Measurements from ENCODE around the gene EVPLL. TPM values are rescaled to one million over a fixed set of nuclear protein-coding genes. Genes with fewer than 3 reads are reported as not detected.
A peak's percentile ranks its signal among the peaks of the same experiment; 100 is the strongest.
"Not testable (repeated sequence)": the region's sequence is repeated elsewhere in the genome, so short reads cannot be mapped to it uniquely, and the experiment has no call there.

The EVPLL gene
- total RNA-seq, 5 donors from 2014 or later (not counting 1 experiment from before 2014, with no cell fraction given), result not detected

DNA sequence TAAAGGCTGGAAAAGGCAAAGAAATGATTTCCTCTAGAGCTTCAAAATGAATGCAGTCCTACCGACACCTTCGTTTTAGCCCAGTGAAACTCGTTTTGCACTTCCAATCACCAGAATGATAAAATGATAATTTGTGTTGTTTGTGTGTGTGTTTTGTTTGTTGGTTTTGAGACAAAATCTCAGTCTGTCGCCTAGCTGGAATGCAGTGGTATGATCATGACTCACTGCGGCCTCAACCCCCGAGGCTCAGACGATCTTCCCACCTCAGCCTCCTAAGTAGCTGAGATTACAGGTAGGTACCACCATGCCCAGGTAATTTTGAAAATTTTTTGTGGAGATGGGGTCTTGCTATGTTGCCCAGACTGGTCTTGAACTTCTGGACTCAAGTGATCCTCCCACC, 3.4 kb upstream of the EVPLL start:
- H3K27ac Mint-ChIP-seq, result no peak overlapping the region
- H3K4me3 ChIP-seq (ENCODE audit: control insufficient read depth in 1 of 2, extremely low read depth in 1 of 2, low read length in 1 of 2), result no peak overlapping the region
- H3K4me1 ChIP-seq (ENCODE audit: control insufficient read depth in 1 of 2, extremely low read depth in 1 of 2, insufficient read depth in 2 of 2, low read length in 2 of 2), result peaks cover 0 to 7% of the 10 kb centered on the region in 2 experiments
- peaks cover 0 to 25% of the 10 kb centered on the region in 2 experiments for H3K27me3 ChIP-seq (replicated peaks in 1 of 2; ENCODE audit: control insufficient read depth in 2 of 2, extremely low read depth in 1 of 2, insufficient read depth in 2 of 2, low read length in 1 of 2)
- no peak overlapping the region for H3K4me3 Mint-ChIP-seq
- DNase-seq, result no peak
- no peak for ATAC-seq (replicated peaks in 1 of 4)
- no peaks in the 10 kb centered on the region for H3K9me3 Mint-ChIP-seq
- H3K27ac ChIP-seq (ENCODE audit: low read length), result no peak overlapping the region
- no peaks in the 10 kb centered on the region for H3K36me3 ChIP-seq (ENCODE audit: control insufficient read depth in 2 of 2, extremely low read depth in 1 of 2, insufficient read depth in 1 of 2, low read length in 1 of 2)
- no CpG with 5 or more reads among the region's 7 CpGs for WGBS (ENCODE audit: insufficient coverage)
- H3K4me1 Mint-ChIP-seq, result peaks cover 0 to 6% (median 4%) of the 10 kb centered on the region in 3 donors
- ChIA-PET CTCF (no interaction called here), POLR2A (no interaction called here)
- H3K36me3 Mint-ChIP-seq, result no peaks in the 10 kb centered on the region
- H3K9me3 ChIP-seq, result no peaks in the 10 kb centered on the region
- H3K27me3 Mint-ChIP-seq, result peaks cover 0 to 15% of the 10 kb centered on the region in 2 donors

DNA sequence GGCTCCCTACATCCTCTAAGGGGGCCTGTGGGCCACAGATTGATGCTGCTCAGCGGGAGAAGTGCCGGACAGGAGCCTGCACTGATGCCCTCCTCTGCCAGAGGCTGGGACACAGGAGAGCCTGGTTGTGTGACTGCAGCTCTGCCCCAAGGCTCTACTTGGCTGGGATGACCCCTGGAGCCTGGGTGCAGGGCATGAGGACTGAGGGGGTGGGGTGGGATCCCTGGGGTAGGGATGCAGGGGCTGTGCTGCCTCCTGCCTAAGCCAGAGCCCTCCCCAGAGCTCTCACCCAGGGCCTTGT, 577 bp downstream of the EVPLL start:
- H3K27me3 Mint-ChIP-seq, result peaks cover 5 to 11% of the 10 kb centered on the region in 2 donors

DNA sequence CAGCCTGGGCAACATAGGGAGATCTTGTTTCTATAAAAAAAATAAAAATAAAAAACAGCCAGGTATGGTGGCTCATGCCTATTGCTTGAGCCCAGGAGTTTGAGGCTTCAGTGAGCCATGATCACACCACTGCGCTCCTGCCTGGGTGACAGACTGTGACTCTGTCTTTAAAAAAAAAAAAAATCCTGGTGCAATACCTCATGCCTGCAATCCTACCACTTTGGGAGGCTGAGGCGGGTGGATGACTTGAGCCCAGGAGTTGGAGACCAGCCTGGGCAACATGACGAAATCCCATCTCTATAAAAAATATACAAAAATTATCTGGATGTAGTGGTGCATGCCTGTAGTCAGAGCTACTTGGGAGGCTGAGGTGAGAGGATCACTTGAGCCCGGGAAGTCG, 1.0 kb downstream of the EVPLL start:
- CTCF ChIA-PET; H3K27ac Mint-ChIP-seq; H3K4me3 Mint-ChIP-seq; H3K9me3 ChIP-seq; H3K36me3 Mint-ChIP-seq; H3K27ac ChIP-seq (ENCODE audit: low read length); H3K9me3 Mint-ChIP-seq; H3K4me3 ChIP-seq (ENCODE audit: control insufficient read depth in 1 of 2, extremely low read depth in 1 of 2, low read length in 1 of 2); ATAC-seq (replicated peaks in 1 of 4); H3K36me3 ChIP-seq (ENCODE audit: control insufficient read depth in 2 of 2, extremely low read depth in 1 of 2, insufficient read depth in 1 of 2, low read length in 1 of 2); DNase-seq: not testable (repeated sequence)
- Histone ChIP-seq H3K4me1 (ENCODE audit: control insufficient read depth in 1 of 2, extremely low read depth in 1 of 2, insufficient read depth in 2 of 2, low read length in 2 of 2) (peaks cover 0 to 16% of the 10 kb centered on the region in 2 experiments), H3K27me3 (replicated peaks in 1 of 2; ENCODE audit: control insufficient read depth in 2 of 2, extremely low read depth in 1 of 2, insufficient read depth in 2 of 2, low read length in 1 of 2) (peaks cover 0 to 34% of the 10 kb centered on the region in 2 experiments)
- no CpG with 5 or more reads among the region's 5 CpGs for WGBS (ENCODE audit: insufficient coverage)
- Mint-ChIP-seq H3K27me3 (peaks cover 5 to 11% of the 10 kb centered on the region in 2 donors), H3K4me1 (peaks cover 2 to 11% (median 7%) of the 10 kb centered on the region in 3 donors)
- POLR2A ChIA-PET, result interaction anchor here in 1 of 2 donors (0.8 kb wide), 1 partner anchor 46 kb away, joined by 3 read pairs; no protein-coding TSS in a partner anchor

More for the DNA sequence above, 577 bp downstream of the EVPLL start:
- H3K36me3 Mint-ChIP-seq, result no peaks in the 10 kb centered on the region
- WGBS (ENCODE audit: insufficient coverage), result 83% methylated on average over 1 of the region's 2 CpGs
- Histone ChIP-seq H3K4me3 (ENCODE audit: control insufficient read depth in 1 of 2, extremely low read depth in 1 of 2, low read length in 1 of 2) (no peak overlapping the region), H3K4me1 (ENCODE audit: control insufficient read depth in 1 of 2, extremely low read depth in 1 of 2, insufficient read depth in 2 of 2, low read length in 2 of 2) (peaks cover 0 to 13% of the 10 kb centered on the region in 2 experiments), H3K27me3 (replicated peaks in 1 of 2; ENCODE audit: control insufficient read depth in 2 of 2, extremely low read depth in 1 of 2, insufficient read depth in 2 of 2, low read length in 1 of 2) (peaks cover 0 to 31% of the 10 kb centered on the region in 2 experiments), H3K9me3 (no peaks in the 10 kb centered on the region), H3K27ac (ENCODE audit: low read length) (no peak overlapping the region), H3K36me3 (ENCODE audit: control insufficient read depth in 2 of 2, extremely low read depth in 1 of 2, insufficient read depth in 1 of 2, low read length in 1 of 2) (no peaks in the 10 kb centered on the region)
- DNase-seq (no peak), ATAC-seq (replicated peaks in 1 of 4) (no peak)
- no peak overlapping the region for H3K4me3 Mint-ChIP-seq
- ChIA-PET CTCF (no interaction called here), POLR2A (interaction anchor here in 1 of 2 donors (0.8 kb wide), 1 partner anchor 46 kb away, joined by 3 read pairs; no protein-coding TSS in a partner anchor)
- H3K27ac Mint-ChIP-seq, result no peak overlapping the region
- peaks cover 2 to 11% (median 7%) of the 10 kb centered on the region in 3 donors for H3K4me1 Mint-ChIP-seq
- no peaks in the 10 kb centered on the region for H3K9me3 Mint-ChIP-seq

DNA sequence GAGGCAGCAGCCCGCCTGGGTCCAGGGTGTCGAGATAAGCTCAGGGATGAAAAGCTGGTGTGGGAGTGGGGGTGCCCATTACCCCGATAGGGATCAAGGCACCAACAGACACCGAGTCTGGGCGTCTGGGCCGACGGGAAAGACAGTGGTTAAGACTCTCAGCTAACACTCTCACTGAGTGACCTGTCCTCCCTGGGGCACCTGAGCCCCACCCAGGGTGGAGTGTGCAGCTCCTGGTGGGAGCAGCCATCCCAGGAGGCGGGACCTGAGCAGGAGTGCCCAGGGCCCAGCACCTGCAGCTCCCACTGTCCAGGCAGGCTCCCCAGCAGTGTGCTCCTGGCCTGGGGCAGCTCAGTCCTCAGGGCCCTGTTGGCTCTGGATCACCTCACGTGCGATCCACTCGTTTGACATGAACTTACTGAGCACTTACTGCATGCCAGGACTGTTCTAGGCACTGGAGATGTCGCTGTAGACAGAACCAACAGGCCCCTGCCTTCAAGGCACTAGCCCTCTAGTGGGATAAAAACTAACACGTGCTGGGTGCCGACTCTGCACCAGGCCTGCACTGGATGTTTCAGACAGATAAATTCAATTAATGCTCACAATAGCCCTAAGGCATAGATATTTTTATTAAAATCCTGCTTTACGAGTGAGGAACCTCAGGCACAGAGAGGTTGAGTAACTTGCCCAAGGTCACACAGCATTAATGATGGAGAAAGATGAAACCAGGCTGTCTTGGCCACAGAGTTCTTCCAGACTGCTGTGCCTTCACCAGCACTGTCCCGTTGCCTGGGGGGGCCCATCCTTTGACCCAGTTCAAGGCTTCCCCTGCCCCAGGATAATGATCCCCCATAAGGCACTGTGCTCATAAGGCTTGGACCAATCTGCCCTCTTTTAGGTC, 1.9 kb downstream of the EVPLL start:
- 84% methylated on average over 7 of the region's 16 CpGs for WGBS (ENCODE audit: insufficient coverage)
- H3K27ac Mint-ChIP-seq, result no peak overlapping the region

DNA sequence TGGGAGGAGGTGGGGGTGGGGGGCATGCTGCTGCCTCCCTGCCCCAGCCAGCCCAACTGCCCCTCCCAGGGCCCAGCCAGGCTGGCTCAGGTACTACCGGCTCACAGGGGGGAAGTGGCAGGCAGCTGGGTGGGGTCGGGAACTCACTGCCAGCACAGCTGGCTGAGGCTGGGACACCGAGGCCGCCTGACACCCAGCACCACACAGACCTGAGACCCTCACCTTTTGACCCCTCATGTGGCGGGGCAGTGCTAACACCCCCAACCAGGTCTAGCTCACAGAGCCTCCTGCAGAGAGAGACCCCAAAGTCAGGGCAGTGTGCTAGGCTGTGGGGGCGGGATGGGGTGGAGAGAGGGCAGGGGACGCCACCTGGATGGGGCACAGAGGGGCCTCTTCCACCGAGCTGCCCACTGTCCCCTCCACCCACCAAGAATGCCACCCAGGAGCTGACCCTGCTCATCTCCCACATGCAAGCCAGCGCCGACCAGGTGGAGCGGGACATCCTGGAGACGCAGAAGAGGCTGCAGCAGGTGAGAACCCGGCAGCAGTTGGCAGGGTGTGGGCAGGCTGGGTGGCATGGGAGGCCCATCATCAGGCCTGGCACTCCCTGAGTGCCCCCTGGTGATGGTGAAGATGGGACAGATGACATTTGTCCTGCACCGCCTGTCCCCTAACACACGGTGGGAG, 3.0 kb downstream of the EVPLL start:
- H3K9me3 ChIP-seq, result no peaks in the 10 kb centered on the region
- no peak overlapping the region for H3K4me3 Mint-ChIP-seq
- peaks cover 0 to 38% of the 10 kb centered on the region in 2 experiments for H3K27me3 ChIP-seq (replicated peaks in 1 of 2; ENCODE audit: control insufficient read depth in 2 of 2, extremely low read depth in 1 of 2, insufficient read depth in 2 of 2, low read length in 1 of 2)
- no peak overlapping the region for H3K27ac Mint-ChIP-seq
- H3K9me3 Mint-ChIP-seq, result no peaks in the 10 kb centered on the region
- no peaks in the 10 kb centered on the region for H3K36me3 ChIP-seq (ENCODE audit: control insufficient read depth in 2 of 2, extremely low read depth in 1 of 2, insufficient read depth in 1 of 2, low read length in 1 of 2)
- peaks cover 2 to 11% (median 7%) of the 10 kb centered on the region in 3 donors for H3K4me1 Mint-ChIP-seq
- H3K4me3 ChIP-seq (ENCODE audit: control insufficient read depth in 1 of 2, extremely low read depth in 1 of 2, low read length in 1 of 2), result no peak overlapping the region
- peaks cover 0 to 16% of the 10 kb centered on the region in 2 experiments for H3K4me1 ChIP-seq (ENCODE audit: control insufficient read depth in 1 of 2, extremely low read depth in 1 of 2, insufficient read depth in 2 of 2, low read length in 2 of 2)
- no peaks in the 10 kb centered on the region for H3K36me3 Mint-ChIP-seq
- ChIA-PET CTCF (no interaction called here), POLR2A (no interaction called here)
- DNase-seq, result no peak
- no peak overlapping the region for H3K27ac ChIP-seq (ENCODE audit: low read length)
- WGBS (ENCODE audit: insufficient coverage), result 81% methylated on average over 8 of the region's 15 CpGs
- ATAC-seq (replicated peaks in 1 of 4), result no peak
- peaks cover 5 to 11% of the 10 kb centered on the region in 2 donors for H3K27me3 Mint-ChIP-seq

More for the DNA sequence above, 1.9 kb downstream of the EVPLL start:
- Histone ChIP-seq H3K4me3 (ENCODE audit: control insufficient read depth in 1 of 2, extremely low read depth in 1 of 2, low read length in 1 of 2) (no peak overlapping the region), H3K27ac (ENCODE audit: low read length) (no peak overlapping the region), H3K36me3 (ENCODE audit: control insufficient read depth in 2 of 2, extremely low read depth in 1 of 2, insufficient read depth in 1 of 2, low read length in 1 of 2) (no peaks in the 10 kb centered on the region), H3K4me1 (ENCODE audit: control insufficient read depth in 1 of 2, extremely low read depth in 1 of 2, insufficient read depth in 2 of 2, low read length in 2 of 2) (peaks cover 0 to 16% of the 10 kb centered on the region in 2 experiments), H3K27me3 (replicated peaks in 1 of 2; ENCODE audit: control insufficient read depth in 2 of 2, extremely low read depth in 1 of 2, insufficient read depth in 2 of 2, low read length in 1 of 2) (peaks cover 0 to 38% of the 10 kb centered on the region in 2 experiments), H3K9me3 (no peaks in the 10 kb centered on the region)
- POLR2A ChIA-PET, result no interaction called here
- no peaks in the 10 kb centered on the region for H3K36me3 Mint-ChIP-seq
- DNase-seq, result no peak
- H3K27me3 Mint-ChIP-seq, result peaks cover 5 to 11% of the 10 kb centered on the region in 2 donors
- peaks cover 2 to 11% (median 7%) of the 10 kb centered on the region in 3 donors for H3K4me1 Mint-ChIP-seq
- H3K4me3 Mint-ChIP-seq, result no peak overlapping the region
- CTCF ChIA-PET, result no interaction called here
- H3K9me3 Mint-ChIP-seq, result no peaks in the 10 kb centered on the region
- ATAC-seq (replicated peaks in 1 of 4), result no peak

DNA sequence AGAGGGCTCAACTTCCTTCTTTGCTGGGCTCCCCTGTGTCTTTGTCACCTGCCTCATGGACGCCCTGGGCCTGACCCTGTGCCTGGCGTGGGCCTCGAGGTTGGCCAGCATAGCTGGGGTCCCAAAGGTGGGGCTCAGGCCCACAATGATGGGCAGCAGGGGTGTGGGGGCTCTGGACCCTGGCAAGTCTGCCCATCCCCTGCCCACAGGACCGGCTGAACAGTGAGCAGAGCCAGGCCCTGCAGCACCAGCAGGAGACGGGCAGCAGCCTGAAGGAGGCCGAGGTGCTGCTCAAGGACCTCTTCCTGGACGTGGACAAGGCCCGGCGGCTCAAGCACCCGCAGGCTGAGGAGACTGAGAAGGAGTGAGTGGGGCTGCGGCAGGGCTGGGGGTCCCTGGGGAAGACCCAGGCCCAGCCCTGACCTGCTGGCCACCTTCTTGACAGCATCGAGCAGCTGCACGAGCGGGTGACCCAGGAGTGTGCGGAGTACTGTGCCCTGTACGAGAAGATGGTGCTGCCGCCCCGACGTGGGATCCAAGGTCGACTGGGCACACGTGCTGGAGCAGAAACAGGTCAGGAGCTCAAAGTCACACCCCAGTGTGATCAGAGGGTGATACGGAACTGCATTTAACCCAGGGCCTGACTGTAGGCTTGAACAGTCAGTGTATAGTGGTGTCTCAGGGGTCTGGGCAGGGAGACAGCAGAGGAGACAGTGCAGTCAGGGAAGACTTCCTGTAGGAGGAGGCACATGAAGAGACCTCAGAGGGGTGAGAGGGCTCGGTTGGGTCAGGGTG, 3.8 kb downstream of the EVPLL start:
- H3K36me3 Mint-ChIP-seq, result no peaks in the 10 kb centered on the region
- no peak for ATAC-seq (replicated peaks in 1 of 4)
- no peaks in the 10 kb centered on the region for H3K9me3 Mint-ChIP-seq
- H3K4me3 Mint-ChIP-seq, result peak overlapping the region in 2 of 3 donors; percentile 31 to 61
- DNase-seq, result no peak
- H3K4me1 Mint-ChIP-seq, result peaks cover 2 to 11% (median 7%) of the 10 kb centered on the region in 3 donors
- H3K27me3 ChIP-seq (replicated peaks in 1 of 2; ENCODE audit: control insufficient read depth in 2 of 2, extremely low read depth in 1 of 2, insufficient read depth in 2 of 2, low read length in 1 of 2), result peaks cover 0 to 36% of the 10 kb centered on the region in 2 experiments
- ChIA-PET CTCF (no interaction called here), POLR2A (no interaction called here)
- H3K27ac ChIP-seq (ENCODE audit: low read length), result no peak overlapping the region
- no peaks in the 10 kb centered on the region for H3K36me3 ChIP-seq (ENCODE audit: control insufficient read depth in 2 of 2, extremely low read depth in 1 of 2, insufficient read depth in 1 of 2, low read length in 1 of 2)
- no peak overlapping the region for H3K27ac Mint-ChIP-seq
- peaks cover 0 to 16% of the 10 kb centered on the region in 2 experiments for H3K4me1 ChIP-seq (ENCODE audit: control insufficient read depth in 1 of 2, extremely low read depth in 1 of 2, insufficient read depth in 2 of 2, low read length in 2 of 2)
- 87% methylated on average over 23 of the region's 23 CpGs for WGBS (ENCODE audit: insufficient coverage)
- peaks cover 5 to 11% of the 10 kb centered on the region in 2 donors for H3K27me3 Mint-ChIP-seq
- H3K9me3 ChIP-seq, result no peaks in the 10 kb centered on the region
- H3K4me3 ChIP-seq (ENCODE audit: control insufficient read depth in 1 of 2, extremely low read depth in 1 of 2, low read length in 1 of 2), result no peak overlapping the region
